Stimulated activated naive CD8-positive, alpha-beta T cell treated with anti-CD3 and anti-CD28 coated beads, Interleukin-15, Interleukin-2, amounts not matched to agents 100 ng/mL and 50 ng/mL, for 24 hours (primary cell): ENCODE results near the gene KRT25.
"Not testable (repeated sequence)": the region's sequence is repeated elsewhere in the genome, so short reads cannot be mapped to it uniquely, and the experiment has no call there.

Source experiments
- H3K27ac Mint-ChIP-seq: one replicate; pipeline ENCODE4 v1.8.0; 2021; ENCODE audit warnings: mild to moderate bottlenecking, mixed read lengths
- H3K27me3 Mint-ChIP-seq: one replicate; pipeline ENCODE4 v1.8.0; 2021; ENCODE audit warnings: mixed read lengths
- H3K36me3 Mint-ChIP-seq: one replicate; pipeline ENCODE4 v1.8.0; 2021; ENCODE audit warnings: low read depth, mixed read lengths
- H3K4me1 Mint-ChIP-seq: one replicate; pipeline ENCODE4 v1.8.0; 2021; ENCODE audit warnings: low read depth, mixed read lengths
- H3K4me3 Mint-ChIP-seq: one replicate; pipeline ENCODE4 v1.8.0; 2021; ENCODE audit warnings: mild to moderate bottlenecking, mixed read lengths
- H3K9me3 Mint-ChIP-seq: one replicate; pipeline ENCODE4 v1.8.0; 2021; ENCODE audit warnings: mixed read lengths

The KRT25 gene

GRCh38 chr17:40777459-40777858 lies 22.3 kb upstream of the KRT25 start:
- Mint-ChIP-seq H3K27ac (no peak overlapping the region), H3K36me3 (no peaks in the 10 kb centered on the region), H3K9me3 (no peaks in the 10 kb centered on the region), H3K4me1 (no peaks in the 10 kb centered on the region), H3K27me3 (peaks cover 70% of the 10 kb centered on the region), H3K4me3 (no peak overlapping the region)

GRCh38 chr17:40775945-40776344 lies 20.8 kb upstream of the KRT25 start:
- no peaks in the 10 kb centered on the region for H3K36me3 Mint-ChIP-seq
- H3K9me3 Mint-ChIP-seq: no peaks in the 10 kb centered on the region
- peaks cover 70% of the 10 kb centered on the region for H3K27me3 Mint-ChIP-seq

GRCh38 chr17:40772101-40772500 lies 17.0 kb upstream of the KRT25 start, which contains the start of gene KRT26:
Gene KRT26, minus strand, starts transcription at chr17:40772201. Its CDS starts 88 bp downstream, at chr17:40772113.
- H3K36me3 Mint-ChIP-seq: no peaks in the 10 kb centered on the region
- H3K9me3 Mint-ChIP-seq: no peaks in the 10 kb centered on the region
- no peak within 1 kb of the TSS for H3K4me3 Mint-ChIP-seq
- no peaks in the 10 kb centered on the region for H3K4me1 Mint-ChIP-seq
- no peak within 1 kb of the TSS for H3K27ac Mint-ChIP-seq
- peaks cover 35% of the 10 kb centered on the region for H3K27me3 Mint-ChIP-seq

More at GRCh38 chr17:40775945-40776344, 20.8 kb upstream of the KRT25 start:
- Mint-ChIP-seq H3K4me1 (no peaks in the 10 kb centered on the region), H3K4me3 (no peak overlapping the region), H3K27ac (no peak overlapping the region)

GRCh38 chr17:40765657-40766056 lies 10.5 kb upstream of the KRT25 start:
- Mint-ChIP-seq H3K27me3 (peaks cover 20% of the 10 kb centered on the region), H3K9me3 (peaks cover 19% of the 10 kb centered on the region), H3K36me3 (no peaks in the 10 kb centered on the region), H3K4me1 (no peaks in the 10 kb centered on the region), H3K4me3 (no peak overlapping the region), H3K27ac (no peak overlapping the region)

GRCh38 chr17:40763752-40764151 lies 8.6 kb upstream of the KRT25 start:
- H3K4me3 Mint-ChIP-seq: no peak overlapping the region
- no peaks in the 10 kb centered on the region for H3K36me3 Mint-ChIP-seq
- no peaks in the 10 kb centered on the region for H3K4me1 Mint-ChIP-seq
- H3K27me3 Mint-ChIP-seq: peaks cover 29% of the 10 kb centered on the region
- no peak overlapping the region for H3K27ac Mint-ChIP-seq
- peaks cover 35% of the 10 kb centered on the region for H3K9me3 Mint-ChIP-seq

GRCh38 chr17:40760105-40761016 lies 5.2 kb upstream of the KRT25 start:
- Mint-ChIP-seq H3K27ac (no peak overlapping the region), H3K4me3 (no peak overlapping the region), H3K27me3 (peaks cover 45% of the 10 kb centered on the region), H3K36me3 (no peaks in the 10 kb centered on the region), H3K4me1 (no peaks in the 10 kb centered on the region), H3K9me3 (peaks cover 45% of the 10 kb centered on the region)

- Mint-ChIP-seq H3K9me3 (peaks cover 10% of the 10 kb centered on the region), H3K4me3 (no peak overlapping the region), H3K27ac (no peak overlapping the region), H3K27me3 (peaks cover 59% of the 10 kb centered on the region), H3K36me3 (no peaks in the 10 kb centered on the region), H3K4me1 (no peaks in the 10 kb centered on the region)
Observed at GRCh38 chr17:40753804-40754203, 1.3 kb downstream of the KRT25 start.

GRCh38 chr17:40751065-40751464 lies 4.1 kb downstream of the KRT25 start:
- Mint-ChIP-seq H3K27ac (no peak overlapping the region), H3K36me3 (no peaks in the 10 kb centered on the region), H3K9me3 (no peaks in the 10 kb centered on the region), H3K4me1 (no peaks in the 10 kb centered on the region), H3K27me3 (peaks cover 59% of the 10 kb centered on the region), H3K4me3 (no peak overlapping the region)

GRCh38 chr17:40750391-40750790 lies 4.7 kb downstream of the KRT25 start:
- Mint-ChIP-seq H3K4me3 (no peak overlapping the region), H3K27me3 (peaks cover 55% of the 10 kb centered on the region), H3K27ac (no peak overlapping the region), H3K36me3 (no peaks in the 10 kb centered on the region), H3K9me3 (no peaks in the 10 kb centered on the region), H3K4me1 (no peaks in the 10 kb centered on the region)

GRCh38 chr17:40748666-40749065 lies 6.5 kb downstream of the KRT25 start:
- H3K4me1 Mint-ChIP-seq, H3K27ac Mint-ChIP-seq, H3K4me3 Mint-ChIP-seq, H3K9me3 Mint-ChIP-seq, H3K36me3 Mint-ChIP-seq: not testable (repeated sequence)
- H3K27me3 Mint-ChIP-seq: peaks cover 64% of the 10 kb centered on the region

GRCh38 chr17:40738553-40738952 lies 16.6 kb downstream of the KRT25 start:
- Mint-ChIP-seq H3K9me3 (peaks cover 4% of the 10 kb centered on the region), H3K4me3 (no peak overlapping the region), H3K4me1 (no peaks in the 10 kb centered on the region), H3K27ac (no peak overlapping the region), H3K27me3 (peaks cover 11% of the 10 kb centered on the region), H3K36me3 (no peaks in the 10 kb centered on the region)

GRCh38 chr17:40735016-40735415 lies 20.1 kb downstream of the KRT25 start:
- H3K9me3 Mint-ChIP-seq: no peaks in the 10 kb centered on the region
- H3K27me3 Mint-ChIP-seq: peaks cover 26% of the 10 kb centered on the region
- no peaks in the 10 kb centered on the region for H3K4me1 Mint-ChIP-seq
- H3K27ac Mint-ChIP-seq: no peak overlapping the region
- H3K4me3 Mint-ChIP-seq: no peak overlapping the region
- H3K36me3 Mint-ChIP-seq: no peaks in the 10 kb centered on the region

GRCh38 chr17:40734018-40734417 lies 21.1 kb downstream of the KRT25 start:
- Mint-ChIP-seq H3K36me3 (no peaks in the 10 kb centered on the region), H3K4me1 (no peaks in the 10 kb centered on the region), H3K9me3 (no peaks in the 10 kb centered on the region), H3K27ac (no peak overlapping the region), H3K4me3 (no peak overlapping the region), H3K27me3 (peaks cover 26% of the 10 kb centered on the region)

- Mint-ChIP-seq H3K27ac (no peak overlapping the region), H3K4me3 (no peak overlapping the region), H3K27me3 (peaks cover 26% of the 10 kb centered on the region), H3K36me3 (no peaks in the 10 kb centered on the region), H3K9me3 (no peaks in the 10 kb centered on the region), H3K4me1 (peaks cover 10% of the 10 kb centered on the region)
Observed at GRCh38 chr17:40730970-40731369, 24.2 kb downstream of the KRT25 start.

- Mint-ChIP-seq H3K9me3 (no peaks in the 10 kb centered on the region), H3K4me1 (peaks cover 10% of the 10 kb centered on the region), H3K4me3 (no peak overlapping the region), H3K36me3 (no peaks in the 10 kb centered on the region), H3K27me3 (peaks cover 28% of the 10 kb centered on the region), H3K27ac (no peak overlapping the region)
Observed at GRCh38 chr17:40727447-40728231, 27.5 kb downstream of the KRT25 start.
